GM06990 (cell line): ENCODE measurements around the gene RHOD.
A peak's percentile ranks its signal among the peaks of the same experiment; 100 is the strongest.

Source experiments
- DNase-seq: peaks from one replicate; pipeline ENCODE4 v3.0.0-alpha.2; 2011; ENCODE audit not compliant: insufficient read length; ENCODE audit errors: extremely low read depth
- H3K27me3 ChIP-seq: replicated peaks from 2 replicates; pipeline ENCODE4 v1.6.0; 2011; ENCODE audit warnings: low read length; ENCODE audit not compliant: control insufficient read depth, insufficient read depth
- H3K36me3 ChIP-seq: 2 replicates; pipeline ENCODE4 v1.5.1; 2011; ENCODE audit warnings: low read length; ENCODE audit not compliant: control insufficient read depth, insufficient read depth
- H3K4me3 ChIP-seq: replicated peaks from 2 replicates; pipeline ENCODE4 v1.5.1; 2011; ENCODE audit warnings: low read depth, mild to moderate bottlenecking, control low read depth, low read length
- CTCF ChIP-seq: IDR thresholded peaks from 2 replicates; pipeline ENCODE4 v1.5.1; 2011; ENCODE audit warnings: low read length, control low read depth, mild to moderate bottlenecking, inconsistent platforms; ENCODE audit not compliant: insufficient read depth, poor library complexity, severe bottlenecking

Gene RHOD

GRCh38 chr11:67055812-67056211 is 835 bp upstream of the RHOD start:
- no peak for DNase-seq
- Histone ChIP-seq H3K27me3 (no peaks in the 10 kb centered on the region), H3K4me3 (no peak overlapping the region), H3K36me3 (no peaks in the 10 kb centered on the region)
- no peak for TF ChIP-seq CTCF

- no peaks in the 10 kb centered on the region for H3K27me3 ChIP-seq
- no peaks in the 10 kb centered on the region for H3K36me3 ChIP-seq
- TF ChIP-seq CTCF: no peak
- no peak for DNase-seq
- peak overlapping the region; percentile 50 for H3K4me3 ChIP-seq
Measured at GRCh38 chr11:67057205-67057672, 592 bp downstream of the RHOD start.

- TF ChIP-seq CTCF: no peak
- no peak for DNase-seq
- H3K27me3 ChIP-seq: no peaks in the 10 kb centered on the region
- no peak overlapping the region for H3K4me3 ChIP-seq
- no peaks in the 10 kb centered on the region for H3K36me3 ChIP-seq
Measured at GRCh38 chr11:67058506-67058905, 1.9 kb downstream of the RHOD start.

GRCh38 chr11:67059671-67060070 is 3.0 kb downstream of the RHOD start:
- no peak for TF ChIP-seq CTCF
- no peak for DNase-seq
- no peak overlapping the region for H3K4me3 ChIP-seq
- no peaks in the 10 kb centered on the region for H3K36me3 ChIP-seq
- no peaks in the 10 kb centered on the region for H3K27me3 ChIP-seq

- no peaks in the 10 kb centered on the region for H3K27me3 ChIP-seq
- H3K36me3 ChIP-seq: no peaks in the 10 kb centered on the region
- TF ChIP-seq CTCF: no peak
- no peak overlapping the region for H3K4me3 ChIP-seq
- no peak for DNase-seq
Measured at GRCh38 chr11:67060111-67060522, 3.5 kb downstream of the RHOD start.

- Histone ChIP-seq H3K36me3 (no peaks in the 10 kb centered on the region), H3K4me3 (no peak overlapping the region), H3K27me3 (no peaks in the 10 kb centered on the region)
- TF ChIP-seq CTCF: no peak
- no peak for DNase-seq
Measured at GRCh38 chr11:67062526-67063373, 6.1 kb downstream of the RHOD start.
